HEK293 (cell line): ENCODE measurements around the gene METTL23.

ENCODE experiments used
- CTCF ChIP-seq: fragments of 450-650 bp; formaldehyde crosslinking; IDR thresholded peaks from 2 replicates; pipeline ENCODE4 v1.5.1; 2016; ENCODE audit warnings: missing biosample characterization, missing genetic modification characterization
- GLI4 ChIP-seq: fragments of 450-650 bp; formaldehyde crosslinking; IDR thresholded peaks from 2 replicates; pipeline ENCODE4 v1.5.1; 2016; ENCODE audit warnings: missing biosample characterization, missing genetic modification characterization
- ZBTB20 ChIP-seq: fragments of 450-650 bp; formaldehyde crosslinking; IDR thresholded peaks from 2 replicates; pipeline ENCODE4 v1.5.1; 2016; ENCODE audit warnings: missing biosample characterization, missing genetic modification characterization
- ZNF133 ChIP-seq: fragments of 450-650 bp; formaldehyde crosslinking; IDR thresholded peaks from 2 replicates; pipeline ENCODE4 v1.5.1; 2016; ENCODE audit warnings: missing biosample characterization, missing genetic modification characterization
- ZNF274 ChIP-seq, 2 experiments: fragments of 200-500 bp in 1 of 2; fragments of 450-650 bp in 1 of 2; sonication (Bioruptor generic) in 1 of 2; formaldehyde crosslinking in 1 of 2; IDR thresholded peaks; 2 replicates each; pipeline versions ENCODE4 v1.5.1 to v1.6.1; 2014 to 2016; ENCODE audit warnings: borderline replicate concordance in 1 of 2, inconsistent platforms in 1 of 2, low read length in 1 of 2, missing biosample characterization in 1 of 2, missing genetic modification characterization in 1 of 2
- ZNF394 ChIP-seq: fragments of 450-650 bp; formaldehyde crosslinking; IDR thresholded peaks from 2 replicates; pipeline ENCODE4 v1.5.1; 2016; ENCODE audit warnings: missing biosample characterization, missing genetic modification characterization, mild to moderate bottlenecking, moderate library complexity, borderline replicate concordance
- ZNF692 ChIP-seq: fragments of 450-650 bp; formaldehyde crosslinking; IDR thresholded peaks from 2 replicates; pipeline ENCODE4 v1.5.1; 2016; ENCODE audit warnings: missing biosample characterization, missing genetic modification characterization
- ZSCAN5A ChIP-seq: fragments of 450-650 bp; formaldehyde crosslinking; IDR thresholded peaks from 2 replicates; pipeline ENCODE4 v1.5.1; 2016; ENCODE audit warnings: missing biosample characterization, missing genetic modification characterization

- TF ChIP-seq CTCF (tag by site-specific recombination) (no peak), GLI4 (no peak), ZBTB20 (tag by site-specific recombination) (no peak), ZNF394 (tag by site-specific recombination) (no peak), ZNF133 (no peak), ZNF692 (tag by site-specific recombination) (no peak), ZNF274 (IDR thresholded peaks at IDR 0.05; ENCODE audit: low read length) (no peak), ZNF274 (tag by site-specific recombination; IDR thresholded peaks at IDR 0.05; ENCODE audit: borderline replicate concordance) (no peak), ZSCAN5A (tag by site-specific recombination) (no peak)
Observed at GRCh38 chr17:76747716-76748363, 21.2 kb downstream of the METTL23 start.
